ENCODE measurements around the gene OXGR1. TPM values are rescaled to one million over a fixed set of nuclear protein-coding genes. Genes with fewer than 3 reads are reported as not detected.
A peak's percentile ranks its signal among the peaks of the same experiment; 100 is the strongest.

The OXGR1 gene
- total and polyA plus RNA-seq, 10 of the 15 experiments (the other 5 are each of a cell fraction or from before 2014, with no cell fraction given): 0.05 TPM; not detected in 9

DNA sequence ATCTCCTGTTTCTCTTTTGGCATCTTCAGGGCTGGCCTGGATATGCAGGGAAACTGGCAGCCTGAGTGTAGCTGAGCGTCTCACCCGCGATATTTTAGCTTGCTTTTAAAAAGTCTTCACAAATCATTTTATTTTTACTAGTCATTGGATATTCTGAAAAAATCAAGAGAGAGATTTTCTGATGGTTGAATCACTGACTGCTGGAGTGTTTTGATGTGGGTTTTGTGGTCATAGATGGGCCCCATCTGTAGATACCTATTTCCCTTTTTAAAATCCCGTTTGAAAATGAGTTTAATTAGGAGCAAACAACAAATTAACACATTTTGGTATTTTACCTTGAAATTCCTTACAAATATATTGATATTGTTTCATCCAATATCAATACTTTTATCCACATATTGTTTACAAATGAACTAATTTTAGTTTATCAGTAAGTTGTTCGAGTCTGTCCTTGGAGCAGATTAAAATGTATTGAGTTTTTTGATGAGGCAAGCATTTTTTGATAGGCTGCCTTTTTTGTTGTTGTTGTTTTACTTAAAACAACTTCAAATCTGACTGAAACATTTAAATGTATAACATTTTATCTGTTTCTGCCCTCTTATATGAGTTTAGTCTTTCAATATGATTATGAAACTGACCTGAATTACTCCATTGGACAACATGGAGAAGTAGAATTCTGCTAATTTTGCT is 21.5 kb upstream of the OXGR1 start:
- ChIA-PET CTCF (interaction anchor here (1.5 to 2.2 kb wide), 2 partner anchors 13 kb away, joined by 6 to 7 read pairs; no protein-coding TSS in a partner anchor), SMC1A (ENCODE audit: uncharacterized antibody, unreplicated experiment) (interaction anchor here (0.6 to 2.1 kb wide), 2 partner anchors 13 to 555 kb away, joined by 3 to 6 read pairs; no protein-coding TSS in a partner anchor), POLR2A (no interaction called here), RAD21 (ENCODE audit: unreplicated experiment) (no interaction called here)
- no peak for FAIRE-seq
- in situ Hi-C loops (cut with MboI) (no loop called here), intact Hi-C loops (cut with micrococcal nuclease; ENCODE audit: unreplicated experiment) (loop anchor here (5.0 to 10.0 kb wide), 2 partner anchors 326 to 789 kb away; no protein-coding TSS in a partner anchor)
- no peak overlapping the region for H3K27ac ChIP-seq (ENCODE audit: control insufficient read depth, insufficient read depth)
- H3K36me3 ChIP-seq (ENCODE audit: control insufficient read depth in 2 of 2, insufficient read depth in 2 of 2, low read length in 1 of 2): no peaks in the 10 kb centered on the region
- peak; percentile 55; the same call in 2 of the 3 replicates for ATAC-seq
- peak; percentile 36; the same call in 1 of the 2 replicates for TF ChIP-seq NFIC (IDR thresholded peaks at IDR 0.05; ENCODE audit: low read depth, low read length)
- TF ChIP-seq SRF (IDR thresholded peaks at IDR 0.05; ENCODE audit: low read depth in 2 of 2, low read length in 2 of 2): no peak
- TF ChIP-seq RB1 (IDR thresholded peaks at IDR 0.05; ENCODE audit: borderline replicate concordance): no peak
- TF ChIP-seq RUNX3 (IDR thresholded peaks at IDR 0.05; ENCODE audit: low read length): peak; percentile 94
- TF ChIP-seq TCF7 (IDR thresholded peaks at IDR 0.05; ENCODE audit: borderline replicate concordance): peak; percentile 96
- peak; percentile 80 for TF ChIP-seq CBFB (IDR thresholded peaks at IDR 0.05; ENCODE audit: low read depth)
- 0 out of 2 replicates have a peak, but pooled peaks have one; percentile 27 for TF ChIP-seq MTA2 (IDR thresholded peaks at IDR 0.05; ENCODE audit: low read depth)
- no peaks in the 10 kb centered on the region for H4K20me1 ChIP-seq (ENCODE audit: control insufficient read depth, insufficient read depth)
- no TSS peak for BruUV-seq (replicated peaks)
- H3K79me2 ChIP-seq (ENCODE audit: control insufficient read depth, insufficient read depth, low read length): no peaks in the 10 kb centered on the region
- no peak overlapping the region for H3K4me2 ChIP-seq (ENCODE audit: control insufficient read depth, insufficient read depth)
- H2AFZ ChIP-seq (ENCODE audit: control insufficient read depth, low read depth, low read length): no peak overlapping the region
- H3K27me3 ChIP-seq (replicated peaks in 1 of 2; ENCODE audit: control insufficient read depth in 2 of 2, insufficient read depth in 2 of 2, low read length in 1 of 2): peaks cover 0 to 6% of the 10 kb centered on the region in 2 experiments; a peak in 2 of 4 replicates
- no peak overlapping the region for H3K4me3 ChIP-seq
- H3K9ac ChIP-seq (ENCODE audit: control insufficient read depth, insufficient read depth, low read length): no peak overlapping the region
- DNase-seq (ENCODE audit: low read depth, low spot score): no peak
- no peaks in the 10 kb centered on the region for H3K4me1 ChIP-seq (ENCODE audit: control insufficient read depth, insufficient read depth, low read length)
- 0% methylated on average over 5 of the region's 5 CpGs for whole genome bisulfite sequencing (ENCODE audit: insufficient coverage, insufficient replicate concordance, low lambda C conversion rate, missing lambda C conversion rate)
- no peaks in the 10 kb centered on the region for H3K9me3 ChIP-seq (replicated peaks; ENCODE audit: control insufficient read depth, insufficient read depth, low read length)
